GM18873 (cell line): ENCODE results near the gene AIP.

Source experiments
- ATAC-seq: cut with Tn5 transposase; IDR thresholded peaks from one replicate; pipeline ENCODE4 v1.9.1; 2021; ENCODE audit warnings: mild to moderate bottlenecking, moderate library complexity, moderate number of reproducible peaks; ENCODE audit not compliant: unreplicated experiment, low FRiP score

Gene AIP

DNA sequence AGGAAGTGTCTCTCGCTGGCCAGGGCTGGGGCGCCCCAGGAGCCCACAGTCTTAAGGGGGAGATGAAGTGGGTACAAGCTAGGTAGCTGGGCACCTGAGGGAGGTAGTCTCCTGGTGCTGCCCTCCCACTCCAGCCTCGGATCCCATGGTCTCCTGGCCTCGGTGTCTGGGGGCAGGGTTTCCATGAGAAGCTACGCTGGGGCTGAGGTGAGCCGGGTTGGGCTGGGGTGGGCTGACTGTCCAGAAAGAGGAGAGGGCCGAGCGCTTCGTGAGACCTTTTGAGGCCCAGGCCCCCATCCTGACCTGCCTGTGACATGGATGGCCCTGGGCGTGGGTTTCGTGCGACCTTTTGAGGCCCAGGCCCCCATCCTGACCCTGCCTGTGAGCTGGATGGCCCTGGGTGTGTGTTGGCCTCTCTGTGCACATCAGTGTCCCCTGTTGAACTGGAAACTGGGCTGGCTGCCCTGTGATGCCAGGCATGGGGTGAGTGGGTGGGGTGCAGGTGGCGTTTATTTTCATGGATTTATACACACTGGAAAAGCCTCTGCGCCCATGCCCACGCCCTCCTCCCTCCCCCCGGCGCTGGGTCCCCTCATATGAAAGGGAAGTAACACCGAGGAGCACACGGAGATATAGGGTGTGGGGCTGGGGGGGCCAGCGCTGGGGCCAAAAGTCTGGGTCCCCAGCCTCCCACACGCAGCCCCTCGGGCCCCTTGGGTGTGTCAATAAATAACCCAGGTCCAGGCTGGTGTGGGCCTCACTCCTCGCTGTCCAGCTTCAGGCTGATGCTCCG lies 8.6 kb downstream of the AIP start:
- no peak for ATAC-seq

DNA sequence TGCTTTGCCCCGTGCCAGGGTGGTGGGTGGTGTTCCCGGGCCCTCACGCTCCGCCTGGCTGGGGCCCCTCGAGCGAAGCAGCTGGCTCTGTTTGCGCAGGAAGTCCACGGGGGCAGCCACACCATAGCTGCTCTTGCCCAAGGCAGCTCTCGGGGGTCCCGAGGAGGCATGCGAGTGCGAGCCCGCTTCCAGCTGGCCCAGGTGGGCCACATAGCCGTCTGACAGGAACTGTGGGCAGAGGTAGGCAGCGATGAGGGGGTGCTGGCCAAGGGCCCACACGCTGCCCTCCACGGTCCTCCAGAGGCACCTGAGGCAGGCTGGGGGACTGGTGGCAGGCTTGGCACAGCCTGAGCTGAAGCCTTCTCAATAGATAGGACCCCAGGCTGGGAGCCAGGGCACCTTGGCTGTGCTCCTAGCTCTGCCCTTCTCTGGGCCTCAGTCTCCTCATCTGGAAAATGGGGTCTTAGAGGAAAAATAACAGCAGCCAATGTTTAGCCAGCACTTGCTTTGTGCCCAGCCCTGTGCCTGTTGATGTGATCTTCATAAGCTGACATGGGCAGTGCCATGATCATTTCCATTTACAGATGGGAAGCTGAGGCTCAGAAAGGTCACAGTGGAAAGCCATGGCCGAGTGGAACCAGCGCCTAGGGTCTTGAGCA lies 9.4 kb downstream of the AIP start:
- ATAC-seq: no peak

DNA sequence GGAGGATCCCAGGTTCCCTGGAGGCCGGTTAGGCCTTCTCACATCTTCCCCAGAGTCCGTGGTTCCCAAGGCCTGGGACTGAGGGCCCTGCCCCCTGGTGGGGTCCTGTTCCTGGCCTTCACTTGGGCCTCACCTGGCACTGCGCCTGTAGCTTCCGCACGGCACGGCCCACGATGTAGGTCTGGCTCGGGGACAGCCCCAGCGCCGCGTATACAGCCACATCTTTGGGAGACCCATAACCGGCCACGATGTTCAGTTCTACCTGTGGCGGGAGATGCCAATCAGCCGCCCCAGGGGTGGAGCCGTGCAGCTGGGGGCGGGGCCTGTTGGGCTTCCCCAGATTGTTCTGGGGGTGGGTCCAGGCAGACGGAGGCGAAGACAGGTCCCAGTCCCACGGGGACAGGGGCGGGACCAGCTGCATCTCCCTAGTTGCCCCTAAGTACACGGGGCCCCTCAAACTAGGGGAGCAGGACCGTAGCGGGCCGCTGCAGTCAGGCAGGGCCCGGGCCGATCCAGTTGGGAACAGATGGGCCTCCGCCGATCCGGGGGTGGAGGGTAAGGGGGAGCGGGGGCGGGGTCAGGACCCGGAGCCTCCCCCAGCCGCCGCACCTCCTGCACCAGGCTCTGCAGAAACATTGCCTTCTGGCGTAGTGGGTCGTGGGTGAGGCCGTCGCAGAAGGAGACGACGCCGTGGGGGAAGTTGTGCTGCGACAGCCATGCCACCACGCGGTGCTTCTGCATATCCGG lies 10.1 kb downstream of the AIP start:
- ATAC-seq: no peak

DNA sequence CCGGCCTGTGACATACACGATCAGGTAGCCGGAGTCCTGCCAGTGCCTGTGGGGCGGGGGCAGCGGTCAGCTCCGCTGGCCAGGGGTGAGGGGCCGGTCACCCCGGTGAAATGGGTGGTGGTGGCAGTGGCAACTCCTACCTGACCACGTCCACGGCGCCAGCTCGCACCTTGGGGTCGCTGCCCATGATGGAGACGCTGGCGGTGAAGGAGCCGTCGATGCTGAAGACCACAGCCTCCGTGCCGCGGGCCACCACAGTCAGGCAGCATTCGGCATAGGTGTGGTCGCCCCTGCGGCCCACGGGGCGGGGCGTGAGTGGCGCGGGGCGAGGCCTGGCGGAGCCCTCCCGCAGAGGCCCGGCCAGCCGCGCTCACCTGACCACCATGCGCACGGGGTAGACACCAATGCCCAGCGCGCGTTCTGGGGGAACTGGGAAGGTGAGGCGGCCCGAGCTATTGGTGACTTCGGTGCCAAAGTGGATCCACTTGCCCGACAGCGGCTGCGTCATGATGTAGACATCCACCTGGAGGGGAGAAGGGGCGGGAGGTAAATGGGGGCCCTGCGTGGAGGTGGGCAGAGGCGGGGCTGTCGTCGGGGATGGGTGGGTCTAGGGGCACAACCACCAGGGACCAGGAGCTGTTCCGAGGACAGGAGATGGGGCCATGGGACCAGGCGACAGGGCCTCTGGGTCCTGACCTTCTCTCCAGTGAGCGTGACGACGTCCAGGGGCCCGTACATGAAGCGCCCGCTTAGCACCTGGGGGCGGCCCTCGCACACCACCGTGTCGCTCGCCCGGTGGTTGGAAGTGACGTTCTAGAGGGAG lies 10.9 kb downstream of the AIP start:
- ATAC-seq: no peak

DNA sequence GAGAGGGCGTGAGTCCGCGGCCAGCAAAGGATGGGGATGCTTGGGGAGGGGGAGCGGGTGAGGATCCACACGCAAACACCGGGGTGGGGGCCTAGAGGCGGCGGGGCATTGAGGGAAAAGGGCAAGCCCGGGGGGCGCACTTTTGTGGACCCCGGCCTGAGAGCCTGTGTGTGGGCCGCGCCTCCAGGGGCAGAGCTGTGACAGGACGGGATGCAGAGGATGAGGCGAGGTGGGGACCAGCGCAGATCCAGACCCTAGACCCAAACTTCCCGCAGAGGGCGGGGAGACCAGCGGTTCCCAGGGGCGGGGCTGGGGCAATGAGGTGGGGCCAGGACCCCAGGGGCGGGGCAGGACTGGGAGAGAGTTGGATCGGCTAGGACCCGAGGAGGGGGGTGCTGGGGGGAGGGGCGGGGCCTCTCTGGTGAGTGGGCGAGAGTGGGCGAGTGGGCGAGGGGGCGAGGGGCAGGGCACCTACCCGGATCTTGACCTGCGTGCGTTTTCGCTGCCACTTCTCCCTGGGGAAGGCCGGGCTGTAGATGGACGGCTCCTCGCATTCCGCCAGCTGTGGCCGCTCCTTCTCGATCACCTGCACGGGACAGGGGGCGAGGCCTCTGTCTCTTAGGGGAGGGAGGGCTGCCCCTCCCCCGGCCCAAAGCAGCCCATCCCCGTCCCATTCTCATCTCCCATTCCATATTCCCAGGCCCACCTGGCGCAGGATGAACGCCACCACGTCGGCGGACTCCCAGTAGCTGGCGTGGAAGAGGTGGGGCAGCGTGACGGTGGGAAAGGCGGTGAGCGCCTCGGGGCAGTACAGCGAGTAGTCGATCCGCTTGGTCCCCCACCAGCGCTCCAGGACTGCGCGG lies 11.8 kb downstream of the AIP start:
- ATAC-seq: no peak

DNA sequence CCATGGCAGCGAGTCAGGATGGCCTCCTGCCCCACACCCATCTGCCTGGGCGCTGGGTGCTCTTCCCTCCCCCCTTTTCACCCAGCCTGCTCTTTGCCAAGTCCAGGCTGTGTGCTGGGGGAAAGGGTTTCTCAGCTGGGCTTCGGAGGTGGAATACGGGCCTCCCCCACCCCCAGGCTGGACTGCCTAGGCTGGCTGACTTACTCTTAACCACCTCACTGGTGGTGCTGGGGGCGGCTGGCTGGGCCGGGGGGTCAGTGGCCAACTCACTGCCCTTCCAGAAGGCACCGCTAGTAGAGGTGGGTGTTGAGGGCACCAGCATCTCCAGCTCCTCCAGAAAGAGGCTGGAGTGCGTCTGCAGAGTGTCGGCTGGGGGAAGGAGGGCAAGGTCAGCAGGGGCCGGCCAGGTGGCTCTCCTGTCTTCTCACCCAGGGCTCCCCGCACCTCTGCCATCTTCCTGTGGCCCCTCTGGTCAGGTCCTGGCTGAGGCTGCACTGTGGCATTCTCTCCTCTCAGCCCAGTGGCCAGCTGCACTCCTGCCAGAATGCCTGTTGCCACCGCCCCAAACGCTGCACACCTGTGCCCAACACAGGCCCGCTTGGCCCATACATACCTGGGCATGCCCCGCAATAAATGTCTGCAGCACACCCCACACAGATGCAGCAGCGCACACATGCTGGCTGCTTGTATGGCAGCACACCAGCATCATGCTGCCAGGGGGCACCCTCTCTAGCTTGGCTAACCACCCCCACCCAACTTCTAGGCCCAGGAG lies 12.6 kb downstream of the AIP start:
- ATAC-seq: no peak

DNA sequence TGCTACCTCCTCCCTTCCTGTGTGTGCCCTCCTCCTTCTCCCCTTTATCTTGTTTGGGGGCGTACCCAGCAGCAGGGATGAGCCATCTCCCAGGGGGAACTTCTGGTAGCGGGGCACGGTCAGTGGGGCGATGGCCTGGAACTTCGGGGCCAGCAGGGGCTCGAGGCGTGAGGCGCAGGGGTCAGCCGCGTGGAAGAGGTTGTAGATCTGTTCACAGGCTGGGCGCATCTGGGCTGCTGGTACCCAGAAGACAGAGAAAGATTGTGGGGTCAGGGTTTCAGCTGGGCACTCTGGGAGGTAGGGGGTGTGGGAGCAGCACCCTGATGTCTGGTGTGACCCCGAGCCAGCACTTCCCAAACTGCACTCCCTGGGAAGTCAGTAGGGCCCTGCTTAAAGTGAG lies 13.3 kb downstream of the AIP start:
- no peak for ATAC-seq

DNA sequence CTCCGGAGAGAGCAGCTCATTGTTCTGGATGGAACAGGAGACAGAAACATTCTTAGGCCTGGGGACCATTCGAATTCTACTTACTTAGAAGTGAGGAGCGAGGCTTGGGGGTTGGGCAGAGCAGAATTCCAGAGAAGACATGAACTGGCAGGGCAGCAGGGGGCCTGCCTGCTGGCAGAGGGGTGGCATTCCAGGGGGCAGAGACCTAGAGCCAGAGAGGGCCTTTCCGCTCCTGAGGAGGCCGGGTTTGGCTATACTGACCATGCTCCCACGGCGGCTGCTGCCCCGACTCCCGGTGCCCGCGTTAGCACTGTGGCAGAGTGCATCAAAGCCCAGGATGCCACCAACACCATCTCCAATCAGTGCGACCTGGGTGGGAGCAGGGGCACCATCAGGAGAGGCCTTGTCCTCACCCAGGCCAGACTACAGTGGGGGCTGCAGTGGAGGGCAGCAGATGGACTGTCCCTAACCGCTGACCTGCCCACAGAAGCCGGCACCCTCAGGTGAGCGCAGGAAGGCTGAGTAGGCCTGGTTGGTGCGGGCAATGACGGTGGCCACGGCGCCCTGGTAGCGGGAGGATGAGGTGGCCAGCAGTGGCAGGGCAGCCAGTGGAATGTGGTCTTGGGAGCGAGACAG lies 14.9 kb downstream of the AIP start:
- ATAC-seq: no peak

DNA sequence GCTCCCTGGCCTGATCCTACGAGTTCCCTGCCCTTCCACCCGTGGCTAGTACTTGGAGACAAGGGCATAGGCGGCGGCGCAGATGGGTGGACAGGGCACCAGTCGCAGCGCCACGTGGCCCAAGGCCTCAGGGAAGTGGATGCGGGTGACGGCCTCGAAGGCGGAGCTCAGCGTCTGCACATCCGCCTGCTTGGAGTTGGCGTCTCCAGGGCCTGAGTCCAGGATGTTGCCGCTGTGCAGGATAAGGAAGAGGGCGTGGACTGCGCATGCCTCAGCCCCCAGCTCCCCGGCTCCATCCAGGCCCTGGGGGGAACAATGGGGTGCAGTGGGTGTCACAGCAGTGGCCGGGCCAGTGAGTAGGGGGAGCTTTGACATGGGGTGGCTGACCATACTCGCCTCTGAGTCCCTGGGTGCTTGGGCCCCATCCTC lies 15.7 kb downstream of the AIP start:
- no peak for ATAC-seq

DNA sequence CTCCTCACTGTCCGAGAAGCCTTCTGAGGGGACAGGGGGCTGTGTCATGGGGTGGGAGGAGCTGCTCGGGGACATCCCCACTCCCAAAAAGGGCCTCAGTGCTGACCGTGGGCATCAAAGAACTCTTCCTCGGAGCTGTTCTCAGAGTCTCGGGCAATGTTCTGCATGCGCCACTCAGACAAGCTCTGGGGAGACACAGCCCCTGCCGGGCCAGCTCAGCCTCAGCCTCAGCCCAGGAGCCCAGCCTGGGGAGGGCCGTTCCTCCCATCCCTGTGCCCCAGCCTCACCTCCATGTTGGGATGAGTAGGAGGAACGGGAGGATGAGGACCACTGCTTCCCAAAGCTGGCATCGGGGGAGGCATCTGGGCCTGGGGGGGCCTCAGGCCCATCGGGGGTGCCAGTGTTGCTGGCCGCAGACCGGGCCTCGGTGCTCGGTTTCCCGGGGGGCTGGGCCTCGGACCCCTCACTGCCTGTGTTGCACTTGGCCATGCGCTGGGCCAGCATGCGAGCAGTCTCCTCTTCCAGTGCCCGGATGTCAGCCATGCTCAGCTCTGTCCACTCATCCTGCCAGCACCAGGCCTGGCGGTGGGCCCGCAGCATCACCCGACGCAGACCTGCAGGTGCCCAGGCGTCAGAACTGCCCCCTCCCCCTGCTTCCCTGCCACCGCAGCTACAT lies 17.1 kb downstream of the AIP start:
- no peak for ATAC-seq

DNA sequence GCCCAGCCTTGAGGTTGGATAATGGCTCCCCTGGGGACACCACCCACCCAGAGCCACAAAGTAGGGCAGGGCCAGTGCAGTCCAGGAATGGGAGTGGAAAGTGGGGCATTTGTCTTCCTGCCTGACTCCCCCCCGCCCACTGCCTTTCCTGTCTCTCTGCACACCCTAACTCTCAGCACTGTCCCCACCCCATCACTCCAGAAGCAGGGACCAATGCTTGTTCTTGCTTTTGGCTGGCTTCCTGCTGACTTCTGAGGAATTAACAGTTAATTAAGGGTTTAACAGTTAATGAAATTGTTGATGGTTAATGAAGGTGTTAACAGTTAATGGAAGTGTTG lies 17.6 kb downstream of the AIP start:
- ATAC-seq: no peak

DNA sequence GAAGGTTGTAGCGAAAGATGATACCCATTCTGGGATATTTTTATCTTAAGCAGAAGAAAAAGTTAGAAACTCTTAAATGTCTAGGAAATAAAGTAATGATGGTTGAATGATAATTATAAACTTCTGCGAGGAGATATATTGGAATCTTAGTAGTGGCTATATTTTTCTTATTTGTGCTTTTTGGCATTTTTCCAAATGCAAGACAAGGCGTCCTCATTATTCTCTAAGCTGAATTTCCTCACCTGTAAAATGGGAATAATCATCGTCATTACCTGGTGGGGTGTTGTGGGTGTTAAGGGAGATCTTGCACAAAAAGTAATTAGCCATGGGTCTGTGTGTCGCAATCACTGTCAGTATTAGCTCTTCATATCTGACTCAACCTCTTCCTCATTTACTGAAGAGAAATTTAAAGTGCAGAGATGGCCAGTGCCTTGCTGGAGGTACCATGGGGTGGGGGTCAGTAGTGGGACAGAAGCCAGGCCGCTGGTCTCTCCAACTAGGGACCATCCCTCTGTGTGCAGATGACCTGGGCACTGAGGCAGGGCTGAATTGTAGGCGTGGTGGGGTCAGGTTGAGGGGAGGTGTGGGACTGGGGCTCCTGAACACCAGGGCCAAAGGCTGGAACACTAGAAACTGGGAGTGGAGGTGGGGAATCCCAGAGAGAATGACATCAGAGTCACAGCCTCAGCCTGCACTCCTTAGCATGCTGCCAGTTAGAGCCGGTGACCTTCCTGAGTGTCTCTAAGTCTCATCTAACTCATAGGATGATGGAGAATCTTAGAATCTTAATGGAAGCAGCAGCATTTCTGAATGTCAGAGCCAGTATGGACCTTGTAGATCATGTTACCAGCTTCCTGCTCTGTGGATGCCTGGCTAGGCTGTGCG lies 18.2 kb downstream of the AIP start:
- no peak for ATAC-seq

DNA sequence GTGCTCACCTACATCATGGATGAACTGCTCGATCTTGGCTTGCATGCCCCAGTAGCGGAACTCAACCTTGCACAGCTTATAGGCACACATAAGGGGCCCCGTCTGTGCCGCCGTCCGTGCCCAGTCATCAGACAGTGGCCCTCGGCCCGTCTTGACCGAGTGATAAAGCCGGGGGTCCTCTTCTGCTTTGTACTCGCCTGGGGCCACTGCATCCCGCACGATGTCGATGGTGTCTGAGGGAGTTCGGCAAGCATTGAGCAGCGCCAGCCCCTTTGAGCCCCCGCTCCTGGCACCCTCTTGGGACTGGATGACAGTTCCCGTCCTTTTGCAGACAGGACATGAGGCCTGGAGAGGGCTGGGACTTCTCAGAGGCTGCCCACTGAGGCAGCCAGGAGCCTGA lies 19.0 kb downstream of the AIP start:
- ATAC-seq: no peak

DNA sequence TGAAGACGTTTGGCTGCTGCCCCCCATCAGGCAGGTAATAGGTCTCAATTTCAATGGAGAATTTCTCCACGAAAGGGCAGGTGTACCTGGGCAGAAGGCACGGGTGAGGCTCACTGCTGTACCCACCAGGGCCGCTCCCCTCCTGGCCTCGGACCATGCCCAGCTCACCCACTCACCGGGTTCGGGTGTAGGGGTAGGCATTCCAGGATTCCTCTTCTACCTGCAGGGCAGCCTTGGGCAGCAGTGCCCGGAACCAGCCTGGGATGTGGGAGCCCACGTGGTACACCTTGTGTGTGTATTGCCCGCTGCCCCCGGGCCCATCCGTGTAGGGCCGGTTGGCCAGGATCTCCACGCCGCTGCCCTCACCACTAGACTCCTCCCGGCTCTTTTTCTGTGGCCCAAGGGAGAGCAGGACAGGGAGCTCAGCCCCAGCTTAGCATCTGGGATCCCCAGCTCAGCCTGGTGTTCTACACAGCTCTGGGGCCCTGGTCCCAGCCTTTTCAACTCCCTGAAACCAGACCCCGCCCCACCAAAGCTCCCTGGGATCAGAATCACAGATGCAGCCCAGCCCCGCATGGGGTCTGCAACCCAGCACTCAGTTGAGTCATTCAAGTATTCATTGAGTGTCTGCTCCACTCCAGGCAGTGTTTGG lies 19.6 kb downstream of the AIP start:
- no peak for ATAC-seq

DNA sequence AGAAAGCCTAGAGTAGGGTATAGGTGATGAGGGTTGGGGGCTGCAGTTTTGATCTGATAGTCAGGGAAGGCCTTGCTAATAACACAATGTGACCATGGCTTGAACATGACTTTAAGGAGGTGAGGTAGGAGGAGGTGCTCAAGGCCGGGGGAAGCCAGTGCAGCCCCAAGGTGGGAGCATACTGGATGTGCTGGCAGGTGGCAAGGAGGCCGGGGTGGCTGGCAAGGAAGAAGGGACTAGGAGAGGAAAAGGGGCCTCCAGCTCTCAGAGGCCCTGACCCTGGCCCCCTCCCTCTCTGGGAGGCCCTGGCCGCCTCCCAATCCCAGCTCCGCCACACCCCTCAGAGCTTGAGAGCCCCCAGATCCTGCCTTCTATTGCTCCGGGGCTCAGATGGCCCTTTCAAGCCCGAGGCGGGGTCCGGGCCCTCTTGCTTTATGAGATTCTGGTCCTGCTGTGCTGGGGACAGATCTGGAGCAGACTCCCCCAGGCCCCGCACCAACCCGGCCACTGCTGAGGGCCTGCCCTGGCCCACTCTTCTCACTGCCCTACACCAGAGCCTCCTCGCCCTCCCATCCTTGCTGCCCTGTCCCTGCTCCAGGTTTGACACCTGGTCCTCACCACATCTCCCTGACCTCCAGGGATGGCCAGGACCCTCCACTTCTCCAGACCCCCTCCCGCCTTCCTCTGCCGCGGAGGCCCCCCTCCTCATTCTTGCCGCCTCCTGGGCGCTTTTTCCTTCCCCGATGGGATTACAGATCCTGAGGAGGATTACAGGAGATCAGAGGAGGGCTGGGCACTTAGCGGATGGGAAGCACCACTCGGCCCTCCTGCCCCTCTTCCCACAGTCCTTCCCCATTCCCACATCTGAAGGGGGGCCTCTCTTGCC lies 20.5 kb downstream of the AIP start:
- ATAC-seq: no peak
